Adrenal gland (tissue), 12 donors: ENCODE data around the gene CDHR5. TPM values are rescaled to one million over a fixed set of nuclear protein-coding genes. Genes with fewer than 3 reads are reported as not detected.

Experiments
- DNase-seq, 7 donors: peaks; one replicate each; pipeline ENCODE4 v3.0.0-alpha.2; 2019 to 2020
- H3K27ac ChIP-seq, 5 donors: fragments of 200-600 bp; sonication (generic) in 4 of 5; 1 replicate in 3 of 5; 2 replicates in 2 of 5; pipeline versions ENCODE4 v1.5.1 to v1.8.0; 2016 to 2020; ENCODE audit warnings: mild to moderate bottlenecking in 1 of 5
- H3K27me3 ChIP-seq: fragments of 200-600 bp; 2 replicates; pipeline ENCODE4 v1.8.0; 2021
- H3K36me3 ChIP-seq, 2 donors: fragments of 200-600 bp; replicated peaks in 1 of 2; 1 replicate in 1 of 2; 2 replicates in 1 of 2; pipeline versions ENCODE4 v1.5.1 to v1.8.0; 2018 to 2022
- H3K4me1 ChIP-seq, 2 donors: fragments of 200-600 bp; replicated peaks in 1 of 2; 1 replicate in 1 of 2; 2 replicates in 1 of 2; pipeline versions ENCODE4 v1.5.1 to v1.8.0; 2018 to 2021
- H3K4me3 ChIP-seq, 4 donors: fragments of 200-600 bp; sonication (generic) in 3 of 4; one replicate each; pipeline ENCODE4 v1.5.1; 2016 to 2018
- H3K9me3 ChIP-seq, 3 donors: fragments of 200-600 bp; sonication (generic) in 1 of 3; replicated peaks in 1 of 3; 1 replicate in 2 of 3; 2 replicates in 1 of 3; pipeline versions ENCODE4 v1.5.1 to v1.8.0; 2016 to 2021
- CTCF ChIP-seq, 6 experiments: fragments of 450-650 bp in 4 of 6; fragments of 200-600 bp in 2 of 6; sonication (generic) in 1 of 6; IDR thresholded peaks; 1 replicate in 5 of 6; 2 replicates in 1 of 6; pipeline versions ENCODE4 v1.5.1 to v1.8.0; 2016 to 2021; ENCODE audit warnings: antibody characterized with exemption in 6 of 6, mild to moderate bottlenecking in 2 of 6, moderate library complexity in 1 of 6
- POLR2A ChIP-seq, 2 donors: fragments of 450-650 bp; IDR thresholded peaks; one replicate each; pipeline ENCODE4 v1.6.1; 2017; ENCODE audit warnings: antibody characterized with exemption in 2 of 2, mild to moderate bottlenecking in 2 of 2, moderate library complexity in 1 of 2
- WGBS, 4 donors: extraction: QIAGEN DNeasy Blood & Tissue Kit in 2 of 4; methylation state at CpG; one replicate each; pipeline versions ENCODE4 v1.1.5 to v1.1.7; 2013 to 2017; 5-methylcytosine and 5-hydroxymethylcytosine counted together
- intact Hi-C, 2 donors: fragments of 100-400 bp; cut with DNase I; formaldehyde crosslinking; loops; one replicate each; pipeline versions ENCODE4 v1.14.1 to v1.15.0; 2022 to 2023
- polyA plus RNA-seq, 3 donors: library from polyadenylated mRNA; stranded (reverse); fragments of 200-250 nt in 2 of 3; fragments of 350-450 nt in 1 of 3; fragmentation: Illumina TruSeq in 1 of 3; extraction: RNeasy Lipid Tissue Mini Kit (QIAGEN cat#74804) in 1 of 3; gene quantifications; one replicate each; pipeline ENCODE4 v1.2.3, GENCODE V29; 2013 to 2014
- total RNA-seq, 9 donors: library from RNA; depleted of rRNA in 4 of 9; stranded (reverse); fragments of >200 nt in 4 of 9; fragments of 120-200 nt in 1 of 9; fragmentation: NEBNext Ultra II Directional in 1 of 9; extraction: Animal tissue kit (Norgen Biotek cat#: 25700) in 1 of 9; gene quantifications; one replicate each; pipeline versions ENCODE4 v1.1.0 to v1.2.4, GENCODE V29; 2013 to 2023
- donor health status: healthy with polysubstance abuse.
- donor health status: Bipolar disorder and iron deficiency.
- donor health status: DM: yes; HTN: yes; CAD: no.
- donor health status: DM: no; HTN: no; CAD: no.
- donor health status: DM: no; HTN: no; CAD: no.
- donor health status: DM: yes; HTN: yes; CAD: no.

CDHR5 gene
- total and polyA plus RNA-seq, 12 donors = 0.31 to 5.2 (median 0.93) TPM; not detected in 1

- Histone ChIP-seq H3K4me3 (no peak overlapping the region), H3K27me3 (no peaks in the 10 kb centered on the region), H3K36me3 (peaks cover 0 to 91% of the 10 kb centered on the region in 2 donors), H3K9me3 (no peaks in the 10 kb centered on the region), H3K4me1 (peaks cover 6 to 7% of the 10 kb centered on the region in 2 donors), H3K27ac (no peak overlapping the region)
- intact Hi-C loops = no loop called here
- no peak for DNase-seq
- TF ChIP-seq CTCF (IDR thresholded peaks at IDR 0.05) (no peak), POLR2A (IDR thresholded peaks at IDR 0.05) (no peak)
- 78 to 86% (median 80%) methylated on average over 10 of the region's 10 CpGs for WGBS, 4 donors
Observed at GRCh38 chr11:592918-593317, 31.8 kb downstream of the CDHR5 start.

- Histone ChIP-seq H3K4me1 (peaks cover 9 to 10% of the 10 kb centered on the region in 2 donors), H3K9me3 (no peaks in the 10 kb centered on the region), H3K27ac (no peak overlapping the region), H3K4me3 (no peak overlapping the region), H3K27me3 (no peaks in the 10 kb centered on the region), H3K36me3 (peaks cover 0 to 88% of the 10 kb centered on the region in 2 donors)
- 87 to 96% (median 96%) methylated on average over 16 to 22 of the region's 22 CpGs for WGBS, 4 donors
- TF ChIP-seq POLR2A (IDR thresholded peaks at IDR 0.05) (no peak), CTCF (IDR thresholded peaks at IDR 0.05) (no peak)
- no peak for DNase-seq
- intact Hi-C loops = no loop called here
Observed at GRCh38 chr11:592501-592900, 32.3 kb downstream of the CDHR5 start.

GRCh38 chr11:590997-591396 is 33.8 kb downstream of the CDHR5 start:
- H3K9me3 ChIP-seq = no peaks in the 10 kb centered on the region
- WGBS, 4 donors = 84 to 89% (median 87%) methylated on average over 11 of the region's 11 CpGs
- peaks cover 0 to 88% of the 10 kb centered on the region in 2 donors for H3K36me3 ChIP-seq
- no peak overlapping the region for H3K27ac ChIP-seq
- no peak overlapping the region for H3K4me3 ChIP-seq
- peaks cover 12 to 17% of the 10 kb centered on the region in 2 donors for H3K4me1 ChIP-seq
- TF ChIP-seq CTCF (IDR thresholded peaks at IDR 0.05) (no peak), POLR2A (IDR thresholded peaks at IDR 0.05) (no peak)
- DNase-seq = no peak
- intact Hi-C loops = no loop called here
- no peaks in the 10 kb centered on the region for H3K27me3 ChIP-seq

- H3K4me1 ChIP-seq = peaks cover 12 to 17% of the 10 kb centered on the region in 2 donors
- TF ChIP-seq POLR2A (IDR thresholded peaks at IDR 0.05) = no peak
- no peak for TF ChIP-seq CTCF (IDR thresholded peaks at IDR 0.05)
- intact Hi-C loops = no loop called here
- no peaks in the 10 kb centered on the region for H3K9me3 ChIP-seq
- DNase-seq = no peak
- 92 to 95% (median 95%) methylated on average over 26 of the region's 26 CpGs for WGBS, 4 donors
- no peak overlapping the region for H3K27ac ChIP-seq
- H3K4me3 ChIP-seq = no peak overlapping the region
- peaks cover 0 to 82% of the 10 kb centered on the region in 2 donors for H3K36me3 ChIP-seq
- no peaks in the 10 kb centered on the region for H3K27me3 ChIP-seq
Observed at GRCh38 chr11:589798-590197, 35.0 kb downstream of the CDHR5 start.
